Activated CD4-positive, alpha-beta T cell treated with anti-CD3 and anti-CD28 coated beads, Interleukin-2, amount 50 U/mL, for 16 hours (primary cell): ENCODE data around the gene SKAP1.
"Not testable (repeated sequence)": the region's sequence is repeated elsewhere in the genome, so short reads cannot be mapped to it uniquely, and the experiment has no call there.

Experiments
- DNase-seq: peaks from one replicate; pipeline ENCODE4 v3.0.0-alpha.2; 2020

SKAP1 gene

DNA sequence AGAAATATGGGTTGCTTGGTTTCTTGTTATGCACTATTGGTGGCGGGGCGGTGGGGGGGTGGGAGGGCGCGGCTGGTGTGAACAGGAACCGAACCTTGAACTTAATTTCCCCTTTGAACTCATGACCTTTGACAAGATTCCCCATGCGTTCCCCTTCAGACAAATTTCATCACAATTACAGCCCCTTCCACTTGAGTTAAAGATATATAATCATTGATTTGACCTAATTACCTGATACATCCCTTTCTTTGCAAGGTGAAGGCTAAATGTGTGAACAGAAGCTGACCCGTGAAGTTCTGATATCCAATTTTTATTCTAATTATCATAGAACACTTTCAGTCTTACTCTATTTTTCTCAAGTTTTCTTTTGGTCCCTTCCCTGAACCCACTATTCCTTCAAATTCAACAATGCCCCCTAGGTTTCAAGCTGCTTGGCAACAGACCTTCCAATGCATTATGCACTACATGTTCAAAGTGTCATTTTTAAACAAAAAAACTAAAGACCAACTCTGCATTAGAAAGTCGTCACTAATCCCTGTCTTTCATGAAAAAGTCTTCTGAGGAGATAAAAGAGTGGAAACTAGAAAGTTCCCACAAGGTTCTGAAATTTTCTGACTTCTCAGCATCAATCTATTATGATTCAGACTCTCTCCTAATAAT, 116.8 kb downstream of the SKAP1 start:
- no peak for DNase-seq

DNA sequence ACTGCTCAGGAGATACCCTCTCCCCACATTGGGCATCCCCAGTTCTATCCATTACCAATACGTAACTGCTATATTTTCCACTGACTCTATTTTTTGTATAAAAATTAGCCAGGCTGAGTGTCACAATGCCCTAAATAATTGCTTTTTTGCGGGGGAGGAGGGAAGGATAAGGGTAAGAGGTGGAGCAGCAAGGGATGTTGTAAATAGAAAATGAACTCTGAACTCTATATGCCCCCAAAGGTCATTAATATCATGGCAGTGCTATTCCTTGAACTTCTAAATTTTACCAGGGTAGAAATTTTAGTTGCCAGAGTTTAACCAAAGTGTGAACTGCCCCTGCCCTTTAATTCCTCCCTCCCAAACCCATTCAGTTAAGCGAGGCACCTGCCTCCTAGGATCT, 118.7 kb downstream of the SKAP1 start:
- no peak for DNase-seq

DNA sequence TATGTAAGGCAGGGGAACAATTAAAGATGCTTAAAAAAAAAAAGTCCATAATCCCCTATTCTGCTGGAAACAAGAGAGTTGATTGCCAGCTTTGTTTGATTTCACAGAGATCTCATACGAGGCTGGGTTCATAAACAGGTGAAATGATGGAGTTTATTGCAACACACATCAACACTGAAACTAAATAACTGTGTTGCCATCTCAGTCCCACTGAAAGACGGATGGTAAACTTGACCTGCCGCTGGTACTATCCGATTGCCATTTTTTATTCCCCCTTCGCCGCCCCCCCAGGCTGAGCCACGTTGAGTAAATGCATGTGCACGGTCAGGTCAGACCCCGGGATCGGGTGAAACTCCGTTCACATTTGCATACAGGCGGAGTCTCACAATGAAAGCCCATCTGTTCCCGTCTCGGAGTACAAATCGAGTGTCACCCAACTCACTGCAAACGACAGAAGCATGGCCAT, 119.2 kb downstream of the SKAP1 start:
- DNase-seq: no peak

DNA sequence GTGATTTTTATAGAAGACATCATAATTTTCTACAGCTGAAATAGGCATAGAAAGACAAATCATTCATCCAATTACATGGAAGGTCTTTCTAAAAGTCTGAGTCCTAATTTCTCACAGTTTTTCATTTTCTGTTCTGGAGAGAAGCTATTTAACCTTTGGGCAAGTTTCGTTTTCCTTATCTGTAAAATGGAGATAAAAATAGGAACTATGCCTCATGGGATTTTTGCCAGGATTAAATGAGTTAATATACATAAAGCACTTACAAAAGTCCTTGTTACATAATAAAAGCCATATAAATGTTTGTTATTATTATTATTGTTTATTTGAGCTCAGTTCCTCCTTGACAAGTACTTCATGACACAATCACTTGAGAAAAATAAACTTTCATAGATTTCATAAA, 121.4 kb downstream of the SKAP1 start:
- DNase-seq: no peak

DNA sequence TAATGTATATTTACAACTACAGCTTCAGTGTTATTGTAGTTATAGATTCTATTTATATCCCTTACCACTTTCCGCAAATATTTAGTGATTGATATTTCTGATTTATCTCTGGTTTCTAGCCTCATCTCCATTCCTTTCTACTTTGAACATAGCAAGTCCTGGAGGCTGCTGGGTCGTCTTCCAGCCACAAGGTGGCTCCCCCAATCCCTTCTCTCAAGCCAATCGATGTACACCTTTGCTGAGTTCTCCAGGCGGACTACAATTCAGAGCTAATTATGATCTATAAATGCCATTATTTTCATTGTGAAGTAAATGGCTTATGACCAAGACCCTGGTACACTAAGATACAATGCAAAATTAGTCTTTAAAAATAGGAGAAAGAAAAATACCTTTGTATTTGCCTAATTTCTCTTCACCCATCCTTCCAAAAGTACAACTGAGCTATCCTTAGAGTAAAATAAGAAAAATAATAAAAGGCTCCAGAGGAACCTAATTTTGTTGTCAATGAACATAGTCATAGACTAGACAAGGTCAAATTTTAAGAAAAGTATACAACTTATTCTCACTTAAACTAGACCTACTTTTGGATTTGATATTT, 122.1 kb downstream of the SKAP1 start:
- DNase-seq: peak; percentile 58

DNA sequence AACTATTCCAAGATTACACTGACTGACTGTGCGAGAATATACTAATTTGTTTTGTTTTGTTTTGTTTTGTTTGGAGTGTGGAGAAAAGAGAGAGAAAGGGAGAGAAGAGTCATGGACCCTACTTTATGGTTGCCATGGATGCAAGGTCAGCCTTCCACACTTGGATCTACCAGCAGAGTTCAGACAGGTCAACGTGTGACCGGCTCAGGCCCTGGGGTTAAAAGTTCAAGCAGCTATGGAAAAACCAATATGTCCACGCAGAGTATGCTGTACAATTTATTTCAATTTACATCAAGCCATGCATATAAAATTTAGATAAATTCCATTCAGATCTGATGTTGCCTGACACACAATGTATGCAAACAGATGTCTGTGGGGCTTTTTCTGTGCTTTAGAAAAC, 122.8 kb downstream of the SKAP1 start:
- DNase-seq: no peak

DNA sequence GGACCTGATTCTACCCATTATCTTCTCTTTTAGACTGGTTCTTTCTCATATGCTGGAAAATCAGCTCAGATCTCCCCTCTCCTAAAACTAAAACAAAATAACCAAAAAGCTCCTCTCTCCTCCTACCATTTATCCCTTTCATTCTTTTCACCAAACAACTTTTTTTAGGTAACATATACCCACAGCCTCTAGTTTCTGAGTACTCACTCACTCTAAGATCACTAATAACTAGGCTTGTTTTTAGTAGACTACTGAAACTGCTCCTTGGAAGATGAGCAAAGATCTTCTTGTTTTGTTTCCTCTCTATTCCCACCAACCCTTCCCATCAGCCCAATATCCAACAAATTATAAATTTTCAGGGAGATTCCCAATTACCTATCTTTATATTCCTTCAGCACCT, 129.0 kb downstream of the SKAP1 start:
- DNase-seq: no peak

DNA sequence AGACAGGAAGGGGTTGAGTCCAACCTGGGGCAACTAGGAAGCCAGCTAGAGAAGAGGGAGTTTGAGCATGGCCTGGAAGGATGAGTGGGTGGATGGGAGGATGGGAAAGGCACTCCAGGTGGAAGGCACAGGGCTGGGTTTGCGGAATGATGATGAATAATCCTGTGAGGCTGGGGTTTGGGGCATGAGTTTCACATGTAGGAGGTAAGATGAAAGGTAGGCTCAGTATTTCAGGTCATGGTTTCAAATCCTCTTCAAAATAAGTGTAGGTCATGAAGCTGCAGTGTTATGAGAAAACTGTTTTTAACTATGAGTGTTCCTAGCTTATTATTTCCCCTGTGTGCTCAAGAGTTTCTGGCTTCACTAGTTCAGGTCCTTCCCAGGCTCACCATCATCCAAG, 130.3 kb downstream of the SKAP1 start:
- DNase-seq: no peak

DNA sequence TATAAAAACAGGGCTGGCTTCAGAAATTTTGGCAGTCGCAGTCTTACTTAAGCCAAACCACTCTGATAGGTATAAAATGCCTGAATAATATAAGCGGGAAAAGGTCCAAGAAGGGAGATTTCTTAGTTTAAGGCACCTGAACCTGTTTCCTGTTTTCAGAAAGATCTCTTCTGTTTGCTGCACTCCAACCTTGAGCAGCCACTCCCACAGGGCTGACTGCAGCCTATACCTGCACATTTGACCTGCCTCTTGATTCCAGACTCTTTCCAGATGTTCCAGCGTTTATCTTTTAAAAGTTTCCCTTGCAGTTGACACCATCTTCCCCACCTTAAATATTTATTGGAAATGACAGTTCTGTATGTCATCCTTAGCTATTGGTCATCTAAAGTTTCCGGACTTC, 132.2 kb downstream of the SKAP1 start:
- DNase-seq: no peak

DNA sequence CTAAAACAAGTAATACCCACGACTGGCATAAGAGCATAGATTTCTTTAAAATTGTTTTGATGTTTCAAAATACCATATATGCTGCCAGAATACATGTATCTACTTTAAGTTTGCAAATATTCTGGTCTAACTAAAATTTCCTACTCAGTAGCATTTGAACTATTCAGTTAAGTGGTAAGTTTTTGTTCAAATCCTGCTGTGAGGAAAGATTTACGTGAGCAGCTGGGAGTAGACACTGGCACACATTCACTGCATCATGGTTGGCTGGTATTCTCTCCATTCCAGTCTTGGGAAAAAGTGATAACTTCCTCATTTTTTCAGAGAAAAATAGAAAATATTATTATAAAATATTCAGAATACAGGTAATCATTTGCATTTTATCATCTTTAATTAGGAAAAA, 133.6 kb downstream of the SKAP1 start:
- DNase-seq: no peak

DNA sequence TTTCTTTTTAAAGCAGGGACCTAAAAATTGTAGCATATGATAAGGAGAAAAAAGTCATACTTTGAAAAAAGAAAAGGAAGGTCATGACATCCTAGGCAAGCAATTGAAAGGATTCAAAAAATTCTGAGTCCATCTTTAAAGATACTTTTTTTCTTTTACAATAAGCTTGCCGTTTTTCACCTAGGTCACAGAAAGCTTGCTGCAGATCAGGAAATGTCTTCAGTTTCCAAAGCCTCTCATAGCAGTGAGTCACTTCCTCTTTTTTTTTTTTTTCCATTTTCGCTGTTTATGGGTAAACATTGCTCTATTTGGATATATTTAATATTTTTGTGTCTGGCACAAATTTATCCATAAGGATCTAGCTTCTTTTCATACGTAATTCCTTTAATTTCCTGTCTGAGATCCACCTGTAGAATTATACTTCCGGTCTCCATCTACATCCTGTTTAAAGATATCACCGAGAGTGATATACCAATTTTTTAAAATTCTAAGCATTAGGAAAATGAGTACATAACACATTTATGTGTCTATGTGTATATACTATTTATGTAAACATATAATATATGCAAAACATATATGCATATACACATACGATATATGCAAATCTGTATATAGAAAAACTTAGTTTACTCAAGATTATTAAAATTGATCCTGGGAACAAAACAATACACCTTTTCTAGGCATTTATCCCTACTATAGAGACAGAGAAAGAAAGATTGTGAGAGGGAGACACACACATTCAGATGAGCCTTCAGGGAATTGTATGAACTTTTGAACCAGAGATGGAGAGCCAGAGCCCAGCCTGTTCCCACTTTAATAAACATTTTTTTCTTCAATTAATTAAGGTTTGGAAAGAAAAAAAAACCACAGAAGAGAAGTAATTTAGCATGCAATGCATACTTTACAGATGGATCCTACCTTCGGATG, 134.4 kb downstream of the SKAP1 start:
- DNase-seq: peak; percentile 37

DNA sequence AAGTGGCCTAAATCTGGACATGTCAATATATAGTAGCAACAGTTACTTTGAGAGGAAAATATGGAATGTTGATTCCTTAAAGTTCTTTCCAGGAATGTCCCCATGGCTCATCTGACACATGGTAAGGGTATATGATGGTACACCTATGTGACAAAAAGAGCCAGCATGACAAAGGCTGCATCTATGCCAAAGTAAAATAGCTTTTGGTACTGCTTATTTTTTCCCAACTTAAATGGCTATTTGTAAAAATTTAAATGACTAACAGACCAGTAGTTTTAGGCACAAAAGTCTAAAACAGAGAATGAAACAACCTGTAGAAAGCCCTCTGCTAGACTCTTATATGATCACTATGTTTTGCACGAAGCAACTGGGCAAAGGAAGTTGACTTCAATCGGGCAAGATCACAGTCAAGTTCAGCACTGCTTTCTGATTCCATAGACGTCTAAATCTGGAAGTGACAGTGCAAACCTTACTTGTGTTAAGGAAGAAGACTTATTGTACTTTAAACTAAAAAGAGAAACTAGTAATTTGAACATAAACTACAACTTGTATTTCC, 135.1 kb downstream of the SKAP1 start:
- DNase-seq: peak; percentile 43

DNA sequence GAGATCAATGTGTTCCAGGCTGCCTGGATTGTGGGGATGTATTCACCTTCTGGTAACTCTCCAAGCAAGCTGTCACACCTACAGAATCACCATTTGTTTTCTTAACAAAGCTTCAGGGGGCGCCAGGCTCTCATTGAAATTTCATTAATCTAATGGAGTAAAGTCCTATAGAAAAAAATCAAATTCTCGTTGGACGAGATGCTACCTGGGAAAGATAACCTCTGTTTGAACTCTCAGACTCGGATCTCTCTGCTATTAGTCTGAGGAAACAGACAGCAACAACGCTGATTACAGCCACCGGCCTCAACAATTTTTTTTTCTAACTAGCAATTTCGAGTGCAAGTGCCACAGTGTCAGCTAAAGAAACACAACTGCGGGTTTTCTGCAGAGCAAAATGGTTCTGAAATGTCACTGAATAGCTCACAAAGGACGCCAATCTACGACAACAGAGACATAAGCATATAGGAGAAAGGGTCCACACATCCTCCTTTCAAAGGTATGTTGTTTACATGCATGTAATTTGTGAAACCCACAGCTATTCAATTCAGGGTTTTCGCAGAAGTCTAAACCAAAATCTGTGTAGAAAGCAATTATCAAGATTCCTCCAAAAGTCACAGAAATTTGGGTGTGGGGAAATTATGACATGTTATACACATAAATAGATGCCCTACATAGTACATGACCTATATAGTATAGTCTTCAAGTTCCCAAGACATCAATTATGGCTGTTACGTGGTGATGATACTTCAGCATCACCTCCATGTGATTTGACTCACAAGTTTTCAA, 135.8 kb downstream of the SKAP1 start:
- peak; percentile 10 for DNase-seq

DNA sequence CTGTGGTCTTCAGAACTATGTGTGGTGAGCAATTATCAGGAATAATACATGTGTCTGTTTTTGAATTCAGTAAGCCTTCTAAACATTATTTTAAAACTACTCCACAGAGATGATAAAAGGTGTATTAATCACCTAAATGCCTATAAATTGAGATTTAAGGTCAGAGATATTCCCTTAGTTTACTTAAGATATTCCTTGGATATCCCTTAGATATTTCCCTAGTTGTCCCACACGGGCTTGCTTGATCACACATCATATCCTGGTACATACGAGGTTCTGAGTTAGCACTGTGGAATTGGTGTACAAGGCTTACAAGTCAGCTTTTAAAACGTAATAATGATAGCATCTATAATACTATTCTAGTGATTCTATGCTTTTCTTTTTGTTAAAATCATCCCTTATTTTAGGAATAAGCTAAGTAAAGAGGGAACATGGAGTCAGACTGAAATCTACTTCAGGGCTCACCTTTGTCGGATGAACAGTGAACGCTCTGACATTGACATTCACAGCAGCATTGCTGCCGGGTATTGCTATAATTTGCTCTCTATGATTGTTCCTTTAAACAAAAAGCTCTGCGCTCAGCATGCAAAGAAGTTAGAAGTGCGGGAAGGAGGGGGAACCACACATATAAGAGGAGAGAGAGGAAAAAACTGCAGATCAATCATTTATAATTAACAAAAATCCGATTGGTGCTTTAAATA, 136.5 kb downstream of the SKAP1 start:
- no peak for DNase-seq

DNA sequence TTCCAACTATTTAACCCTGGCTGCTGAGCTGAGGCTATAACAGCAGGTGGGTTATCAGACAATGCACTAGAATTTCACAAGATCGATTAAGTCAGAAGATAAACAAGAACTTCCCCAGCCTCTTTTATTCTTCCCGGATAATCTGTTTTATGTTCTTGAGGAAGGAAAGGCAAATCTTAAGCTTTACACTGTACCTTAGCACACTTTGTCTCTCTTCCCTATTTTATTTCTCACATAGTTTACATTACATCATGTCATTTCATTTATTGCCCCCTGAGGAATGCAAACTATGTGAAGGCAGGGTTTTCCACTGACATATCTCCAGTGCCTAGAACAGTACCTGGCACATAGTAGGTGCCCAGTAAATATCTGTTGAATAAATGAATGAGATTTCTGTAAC, 139.6 kb downstream of the SKAP1 start:
- DNase-seq: no peak

DNA sequence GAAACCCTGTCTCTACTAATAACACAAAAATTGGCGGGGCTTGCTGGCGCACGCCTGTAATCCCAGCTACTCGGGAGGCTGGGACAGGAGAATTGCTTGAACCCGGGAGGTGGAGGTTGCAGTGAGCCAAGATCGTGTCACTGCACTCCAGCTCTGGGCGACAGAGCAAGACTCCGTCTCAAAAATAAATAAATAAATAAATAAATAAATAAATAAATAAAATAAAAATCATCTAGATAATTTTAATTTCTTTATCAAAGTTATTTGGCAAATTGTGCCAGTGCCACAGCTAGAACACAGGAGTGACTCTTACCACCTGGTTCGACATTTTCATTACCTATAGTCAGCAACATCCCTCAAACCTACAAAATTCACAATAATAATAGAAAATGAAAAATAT, 143.1 kb downstream of the SKAP1 start:
- not testable (repeated sequence) for DNase-seq

DNA sequence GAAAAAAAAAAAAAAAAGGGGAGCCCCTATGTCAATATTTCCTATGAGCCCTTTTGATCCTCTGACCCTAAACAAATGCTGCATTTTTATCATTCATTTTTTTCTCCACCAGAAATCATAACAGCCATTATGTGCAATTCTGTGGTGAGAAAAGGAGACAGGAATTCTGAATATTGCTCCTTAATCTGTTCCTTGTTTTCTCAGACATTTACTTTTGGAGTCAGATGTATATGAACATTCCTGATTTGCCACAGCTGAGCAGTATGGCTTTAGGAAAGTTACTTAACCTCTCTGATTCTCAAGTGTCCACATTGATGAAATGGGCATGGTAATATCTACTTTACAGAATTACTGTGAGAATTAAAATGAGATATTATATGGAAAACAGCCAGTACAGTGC, 144.4 kb downstream of the SKAP1 start:
- no peak for DNase-seq

DNA sequence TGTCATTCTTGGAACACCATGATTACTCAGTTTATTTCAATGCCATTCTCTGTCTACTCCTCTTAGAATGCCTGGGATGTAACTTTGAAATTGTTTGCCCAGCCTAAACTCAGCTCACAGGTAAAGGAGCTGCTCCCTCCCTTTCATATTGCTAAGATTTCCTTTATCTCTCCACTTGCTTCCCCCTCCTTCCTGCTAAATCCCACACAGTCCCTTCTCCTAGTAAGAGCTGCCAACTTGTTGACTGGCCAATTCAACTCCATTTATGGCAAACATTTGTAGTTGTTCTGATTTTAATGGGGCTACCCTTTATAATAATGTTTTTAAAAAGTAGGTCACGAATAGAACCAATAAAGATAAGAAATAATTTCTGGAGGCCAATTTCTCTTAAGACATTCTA, 146.1 kb downstream of the SKAP1 start:
- no peak for DNase-seq

DNA sequence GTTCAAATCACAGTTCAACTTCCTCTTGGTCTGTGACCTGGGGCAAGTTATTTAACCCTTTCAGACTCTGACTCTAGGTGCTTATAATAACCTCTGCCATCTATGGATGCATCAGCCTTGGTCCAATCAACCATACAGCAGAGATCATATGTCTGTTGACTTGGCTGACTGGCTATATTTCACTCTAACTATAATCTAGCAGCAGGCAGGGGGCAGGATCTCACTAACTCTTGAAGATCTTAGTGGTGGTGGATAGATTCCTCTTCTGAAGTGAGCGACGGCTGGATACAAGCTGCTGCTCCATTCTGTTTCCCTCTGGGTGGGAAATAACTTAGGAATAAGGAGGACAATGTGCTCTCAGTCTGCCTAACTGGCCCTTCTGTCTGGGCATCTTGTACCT, 146.6 kb downstream of the SKAP1 start:
- DNase-seq: no peak

DNA sequence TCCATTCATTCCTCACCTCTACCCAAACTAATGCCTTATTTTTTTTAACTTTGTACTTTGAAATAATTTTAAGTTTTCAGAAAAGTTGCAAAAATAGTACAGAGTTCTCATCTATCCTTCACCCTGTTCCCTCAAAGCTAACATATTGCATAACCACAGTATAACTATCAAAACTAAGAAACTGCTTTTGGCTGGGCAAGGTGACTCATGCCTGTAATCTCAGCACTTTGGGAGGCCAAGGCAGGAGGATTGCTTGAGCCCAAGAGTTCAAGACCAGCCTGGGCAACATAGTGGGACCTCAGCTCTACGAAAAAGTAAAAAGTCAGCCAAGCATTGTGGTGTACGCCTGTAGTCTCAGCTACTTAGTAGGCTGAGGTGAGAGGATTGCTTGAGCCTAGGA, 147.7 kb downstream of the SKAP1 start:
- DNase-seq: no peak

DNA sequence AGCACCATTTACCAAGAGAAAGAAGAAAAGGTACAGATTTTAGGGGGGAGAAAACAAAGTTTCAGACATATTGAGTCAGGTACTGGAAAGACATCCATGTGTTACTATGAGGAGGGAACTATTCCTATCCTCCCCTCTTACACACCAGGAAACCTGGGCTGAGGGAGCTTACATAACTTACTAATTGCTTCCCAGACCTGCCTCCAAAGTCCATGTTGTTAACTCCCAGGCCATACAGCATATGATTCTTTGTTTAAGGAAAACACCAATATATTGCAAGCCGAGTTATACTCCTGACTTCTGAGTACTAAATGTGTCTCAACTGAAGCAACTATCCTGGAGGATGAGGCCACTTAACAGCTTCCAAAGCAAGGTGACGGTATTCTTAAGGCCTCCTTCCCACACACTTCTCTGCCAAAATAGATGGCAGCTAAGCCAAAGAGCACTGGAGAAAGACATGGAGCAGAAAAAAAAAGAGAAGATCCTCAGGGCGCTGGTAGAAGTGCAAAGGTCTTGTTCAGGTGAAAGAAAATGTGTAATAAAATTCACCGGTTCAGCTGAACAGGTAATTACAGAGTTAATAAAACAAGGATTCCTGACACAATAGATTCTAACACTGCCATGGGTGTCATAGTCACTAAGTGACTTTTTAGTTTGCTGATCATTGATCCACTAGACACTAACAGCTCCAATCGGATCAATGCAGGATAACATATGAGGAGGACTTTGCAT, 151.1 kb downstream of the SKAP1 start:
- no peak for DNase-seq
